Epidermal melanocyte (primary cell): Measurements from ENCODE around the gene FMN2.

Experiments
- DNase-seq: peaks from one replicate; pipeline ENCODE4 v3.0.0; 2011; ENCODE audit warnings: low spot score; ENCODE audit not compliant: insufficient read length

FMN2 gene

DNA sequence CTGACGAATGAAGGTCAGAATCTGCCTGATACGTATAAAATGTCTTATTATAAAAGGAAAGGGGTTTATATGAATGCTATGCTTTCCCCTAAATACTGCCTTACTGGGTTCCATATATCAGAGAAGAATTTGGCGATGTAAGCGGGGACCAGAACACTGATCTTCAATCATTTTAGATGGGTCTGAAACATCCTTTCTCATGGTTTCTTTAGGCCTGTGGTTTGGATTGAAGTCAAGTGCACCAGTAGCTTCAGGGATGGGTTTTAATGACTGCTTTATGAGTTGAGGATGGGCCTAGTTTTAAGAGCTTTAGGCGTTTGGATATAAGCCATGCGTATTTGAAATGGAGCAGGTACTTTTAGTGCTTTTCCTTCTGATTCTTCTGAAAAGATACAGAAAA, 6.9 kb downstream of the FMN2 start:
- DNase-seq, result no peak

DNA sequence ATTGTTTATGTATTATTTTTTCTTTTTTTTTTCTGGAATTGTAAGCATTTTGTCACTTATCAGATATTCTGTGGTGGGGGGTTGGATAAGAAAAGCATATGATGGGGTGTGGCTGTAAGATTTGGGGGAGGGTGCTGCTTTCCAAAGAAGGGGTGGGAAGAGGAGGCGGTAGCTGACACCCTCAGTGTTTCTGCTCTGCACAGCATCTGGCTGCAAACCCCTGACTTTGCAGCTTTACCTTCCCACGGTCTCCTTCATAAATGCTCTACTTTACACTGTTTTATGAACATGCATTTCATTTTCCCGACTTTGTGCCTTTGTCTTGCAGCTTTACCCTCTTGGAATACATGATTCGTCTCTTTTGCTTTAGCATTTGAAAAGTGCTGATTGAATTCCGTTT, 7.6 kb downstream of the FMN2 start:
- DNase-seq, result no peak

DNA sequence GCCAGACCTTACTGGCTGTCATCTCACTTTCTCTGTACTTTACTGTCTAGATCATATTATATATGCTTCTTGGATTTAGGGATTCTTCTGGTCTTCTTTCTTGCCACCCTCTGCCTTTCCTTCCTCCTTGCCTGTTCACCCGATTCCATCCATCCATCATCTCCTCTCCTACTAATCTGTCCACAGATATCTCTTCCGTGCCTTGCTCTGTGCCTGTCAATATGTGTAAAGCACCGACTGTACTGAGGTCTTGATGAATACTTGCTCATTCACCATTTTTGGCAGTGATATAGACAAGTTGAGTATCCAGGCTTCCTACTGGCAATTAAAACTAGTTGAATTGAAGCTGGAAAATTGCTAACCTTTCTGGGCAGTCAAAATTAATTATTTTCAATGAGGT, 8.1 kb downstream of the FMN2 start:
- no peak for DNase-seq

DNA sequence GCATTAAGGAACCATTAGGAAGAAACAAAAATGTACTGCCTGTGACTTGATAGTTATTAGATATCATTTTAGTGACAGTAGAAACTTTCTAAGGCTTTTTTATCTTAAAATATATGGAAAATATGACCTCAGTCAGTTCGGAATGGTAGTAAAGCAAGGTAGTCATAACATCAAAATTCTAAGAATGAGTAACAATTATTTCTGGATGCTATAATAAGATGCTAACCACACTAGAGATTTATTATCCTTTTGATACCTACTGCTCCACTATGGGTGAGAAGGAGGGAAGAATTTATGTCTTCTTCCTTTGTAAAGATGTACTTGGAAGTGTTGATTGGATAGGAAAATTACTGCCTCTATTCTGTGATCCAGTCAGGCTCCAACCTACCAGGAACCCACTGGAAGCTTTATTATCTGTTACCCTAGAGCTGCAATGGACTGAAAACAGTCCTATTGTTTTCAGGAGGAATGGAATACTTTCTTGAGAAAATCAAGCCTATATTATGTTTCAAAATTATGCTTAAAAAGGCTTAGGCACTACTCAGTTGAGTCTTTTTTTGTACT, 8.8 kb downstream of the FMN2 start:
- DNase-seq, result no peak

DNA sequence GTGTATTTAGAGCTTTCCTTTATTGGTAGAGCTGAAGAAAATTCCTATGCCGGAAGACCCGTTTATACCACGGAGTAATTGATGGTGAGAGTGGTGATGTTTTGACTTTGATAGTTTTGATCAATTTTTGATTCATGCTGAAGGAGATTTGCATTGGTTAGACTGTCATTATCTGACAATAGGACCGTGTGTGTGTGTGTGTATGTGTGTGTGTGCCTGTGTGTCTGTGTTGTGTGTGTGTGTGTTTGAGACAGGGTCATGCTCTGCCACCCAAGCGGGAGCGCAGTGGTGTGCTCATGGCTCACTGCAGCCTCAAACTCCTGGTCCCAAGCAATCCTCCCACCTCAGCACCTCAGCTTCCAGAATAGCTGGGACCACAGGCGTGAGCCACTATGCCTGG, 9.6 kb downstream of the FMN2 start:
- DNase-seq, result no peak

DNA sequence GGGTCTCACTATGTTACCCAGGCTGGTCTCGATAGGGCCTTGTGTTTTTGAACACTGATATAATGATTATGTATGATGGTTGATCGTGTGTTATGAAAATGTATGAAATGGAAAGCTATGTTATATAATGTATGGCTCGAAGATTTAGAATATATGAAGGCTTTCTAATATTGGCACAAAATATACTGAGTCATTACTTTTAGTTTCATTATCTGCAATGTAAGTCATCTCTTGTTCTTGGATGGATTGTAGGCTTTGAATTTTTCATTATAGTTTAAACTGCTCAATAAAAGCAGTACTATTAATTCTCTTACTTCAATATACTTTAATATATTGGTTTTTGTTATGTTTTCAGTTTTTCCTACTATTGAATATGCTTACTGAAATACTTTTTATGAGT, 10.1 kb downstream of the FMN2 start:
- no peak for DNase-seq

DNA sequence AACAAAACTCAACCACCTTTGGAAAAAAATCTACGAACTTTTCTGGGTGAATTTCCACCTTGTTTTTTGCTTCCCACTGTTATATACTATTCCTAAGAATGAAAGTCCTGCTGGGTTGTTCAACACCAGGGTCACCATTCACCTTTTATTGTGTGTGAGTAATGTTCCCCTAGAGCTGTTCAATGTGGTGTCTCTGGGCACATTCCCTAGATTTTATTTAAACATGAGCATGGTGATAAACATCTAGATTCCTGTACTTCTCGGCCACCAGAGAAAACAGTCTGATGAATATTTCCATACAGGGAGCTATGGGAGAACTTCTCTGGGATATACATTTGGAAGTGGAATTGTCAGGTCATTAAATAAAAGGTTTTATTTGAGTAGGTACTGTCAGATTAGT, 13.0 kb downstream of the FMN2 start:
- DNase-seq, result no peak

DNA sequence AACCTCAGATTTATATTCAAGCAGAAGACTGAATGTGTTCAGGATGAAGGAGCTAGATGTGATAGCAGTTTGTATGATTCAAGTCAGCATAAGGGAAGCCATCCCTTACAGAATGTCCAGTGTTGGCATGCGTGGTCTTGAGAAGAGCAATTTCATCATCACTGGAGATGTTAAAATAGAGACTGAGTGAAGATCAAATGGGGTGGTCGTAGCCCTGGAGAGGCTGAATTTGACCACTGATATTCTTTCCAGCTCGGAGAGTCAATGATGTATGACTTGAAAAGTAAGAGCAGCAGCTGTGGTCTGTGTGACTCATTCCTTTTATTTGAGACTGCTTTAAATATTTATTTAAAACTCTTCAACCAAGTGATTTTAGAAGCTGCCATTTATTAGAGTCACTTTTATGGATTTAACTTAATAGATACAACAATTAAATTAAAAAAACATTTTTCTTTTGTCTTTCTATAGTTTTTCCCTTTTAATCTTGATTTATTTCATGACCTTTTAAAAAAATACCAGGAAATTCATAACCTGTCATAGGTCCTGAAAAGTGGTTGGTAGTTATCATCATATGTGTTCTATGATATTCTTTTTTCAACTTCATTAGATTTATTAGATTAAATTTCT, 15.5 kb downstream of the FMN2 start:
- no peak for DNase-seq

DNA sequence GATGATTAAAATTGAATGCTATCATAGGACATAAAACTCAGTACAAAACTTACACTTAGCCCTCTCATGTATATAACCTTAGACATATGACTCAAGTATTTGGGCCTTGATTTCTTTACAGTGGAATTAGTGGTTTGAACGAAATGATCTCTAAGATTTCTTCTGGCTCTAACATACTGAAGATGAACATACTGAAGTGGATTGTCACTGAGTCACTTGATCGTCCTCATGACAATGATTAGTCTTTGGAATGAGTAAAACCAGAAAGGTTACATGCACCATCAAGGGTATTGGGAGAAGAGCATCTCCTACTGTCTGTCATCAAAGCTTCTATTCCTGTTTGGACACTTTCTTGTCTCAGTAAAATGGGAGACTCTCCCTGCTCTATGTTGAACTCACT, 17.4 kb downstream of the FMN2 start:
- DNase-seq, result no peak

DNA sequence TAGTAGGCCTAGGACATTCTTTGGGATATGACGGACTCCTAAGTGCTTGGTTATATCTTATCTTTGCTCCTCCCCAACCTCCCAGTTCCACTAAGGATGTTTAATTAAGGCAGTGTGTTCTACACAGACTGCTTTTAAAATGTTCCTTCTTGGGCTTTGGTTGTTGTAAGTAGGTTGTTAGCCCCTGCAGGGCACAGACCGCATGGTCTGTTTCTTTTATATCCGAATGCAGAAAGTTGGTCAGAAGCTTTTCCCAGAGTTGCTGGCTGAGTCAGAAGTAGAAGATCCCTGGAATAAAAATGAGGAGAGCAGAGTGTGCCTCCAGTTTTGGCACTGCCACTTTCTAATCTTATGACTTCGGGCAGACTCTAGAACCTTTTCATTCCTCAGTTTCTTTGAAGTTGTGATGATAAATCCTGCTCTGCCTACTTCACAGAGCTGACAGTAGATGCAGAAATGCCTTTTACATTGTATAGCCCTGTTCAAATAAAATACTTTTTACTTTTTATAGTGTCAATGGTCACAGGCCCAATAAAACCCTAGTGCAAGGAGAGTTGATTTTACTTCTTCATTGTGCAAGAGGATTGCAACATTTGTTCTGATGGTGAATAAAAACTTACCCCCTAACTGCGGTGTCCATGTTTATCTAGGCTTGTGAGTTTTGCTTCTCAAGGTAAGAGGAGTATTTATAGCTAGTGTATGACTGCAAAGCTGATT, 18.4 kb downstream of the FMN2 start:
- no peak for DNase-seq

DNA sequence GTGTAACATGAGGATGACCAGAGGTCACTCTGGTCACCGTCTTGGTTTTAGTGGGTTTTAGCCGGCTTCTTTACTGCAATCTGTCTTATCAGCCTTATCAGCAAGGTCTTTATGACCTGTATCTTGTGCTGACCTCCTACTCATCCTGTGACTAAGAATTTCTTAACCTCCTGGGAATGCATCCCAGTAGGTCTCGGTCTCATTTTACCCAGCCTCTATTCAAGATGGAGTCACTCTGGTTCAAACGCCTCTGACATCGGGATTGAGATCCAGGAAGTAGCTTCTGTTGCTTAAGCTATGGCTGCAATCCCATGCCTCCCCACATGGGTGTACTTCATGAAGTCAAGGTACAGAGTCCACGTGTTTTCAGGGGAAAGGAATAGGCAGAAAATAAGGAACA, 19.9 kb downstream of the FMN2 start:
- DNase-seq, result no peak

DNA sequence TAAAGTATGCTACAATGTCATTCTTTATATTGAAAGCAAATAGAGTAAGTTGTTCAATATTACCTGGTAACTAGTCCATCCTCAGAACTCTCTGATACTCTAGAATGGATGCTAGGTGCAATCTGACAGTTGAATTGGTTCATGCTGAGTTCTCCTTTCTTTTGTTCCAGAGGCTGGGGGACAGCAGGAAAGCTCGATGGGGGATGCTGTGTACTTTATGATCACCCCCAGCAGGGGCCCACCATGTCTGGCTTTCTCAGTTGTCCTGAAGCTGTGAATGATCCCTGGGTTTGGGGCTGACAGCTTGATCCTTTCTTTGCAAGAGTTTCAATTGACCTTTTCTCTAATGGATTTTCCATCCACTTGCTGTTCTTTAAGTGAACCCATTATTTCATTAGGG, 22.5 kb downstream of the FMN2 start:
- no peak for DNase-seq

DNA sequence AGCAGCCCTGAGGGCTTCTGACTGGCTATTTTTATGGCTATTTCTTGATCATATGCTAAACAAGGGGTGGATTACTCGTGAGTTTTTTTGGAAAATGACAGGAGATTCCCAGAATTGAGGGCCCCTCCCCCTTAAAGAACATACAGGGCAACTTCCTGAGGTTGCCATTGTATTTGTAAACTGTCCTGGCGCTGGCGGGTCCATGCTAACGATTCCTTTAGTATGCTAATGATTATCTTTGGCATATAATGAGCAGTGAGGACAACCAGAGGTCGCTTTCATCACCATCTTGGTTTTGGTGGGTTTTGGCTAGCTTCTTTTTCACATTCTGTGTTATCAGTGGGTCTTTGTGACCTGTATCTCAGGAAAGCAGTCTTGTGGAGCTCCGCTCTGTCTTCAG, 24.1 kb downstream of the FMN2 start:
- no peak for DNase-seq

DNA sequence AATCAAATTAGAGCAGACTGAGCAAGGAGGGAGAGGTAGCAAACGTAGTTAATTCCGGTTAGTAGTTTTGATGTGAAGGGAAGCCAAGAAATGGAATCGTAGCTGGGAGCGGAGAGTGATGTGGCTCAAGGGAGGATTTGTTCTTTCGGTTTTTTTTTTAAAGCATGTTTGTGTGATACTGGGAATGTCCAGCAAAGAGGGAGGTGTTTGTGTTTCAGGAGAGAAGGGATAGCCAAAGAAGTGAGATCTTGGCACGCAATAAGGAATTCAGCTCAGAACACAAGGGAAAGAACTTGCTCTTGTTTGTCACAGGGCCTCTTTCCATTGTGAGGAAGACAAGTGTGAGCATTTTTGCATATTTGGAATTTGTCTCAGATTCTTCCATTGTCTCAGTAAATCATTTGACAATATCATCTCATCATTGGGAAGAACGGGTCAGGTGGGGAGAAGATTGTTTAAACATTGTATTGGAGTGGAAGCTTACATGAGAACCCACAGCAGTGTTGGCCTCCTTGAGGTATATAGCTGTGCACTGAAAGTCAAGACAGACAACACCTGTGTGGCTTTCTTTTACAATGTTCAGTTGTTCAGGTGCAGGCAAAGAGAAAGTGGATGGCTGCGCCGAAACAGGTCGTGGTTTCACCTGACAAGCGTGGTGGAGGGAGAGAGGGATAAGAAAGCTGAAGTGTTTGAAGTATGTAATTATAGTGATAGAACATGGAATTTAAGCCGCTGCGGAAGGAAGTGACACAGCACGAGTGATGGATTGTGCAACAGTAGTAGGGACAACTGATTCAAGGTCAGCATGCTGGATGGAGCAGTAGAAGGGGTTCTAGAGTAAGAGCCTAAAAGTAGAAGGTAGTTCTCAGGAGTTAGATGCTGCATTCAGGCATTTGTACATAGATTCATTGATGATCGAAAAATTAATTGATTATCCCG, 25.4 kb downstream of the FMN2 start:
- no peak for DNase-seq

DNA sequence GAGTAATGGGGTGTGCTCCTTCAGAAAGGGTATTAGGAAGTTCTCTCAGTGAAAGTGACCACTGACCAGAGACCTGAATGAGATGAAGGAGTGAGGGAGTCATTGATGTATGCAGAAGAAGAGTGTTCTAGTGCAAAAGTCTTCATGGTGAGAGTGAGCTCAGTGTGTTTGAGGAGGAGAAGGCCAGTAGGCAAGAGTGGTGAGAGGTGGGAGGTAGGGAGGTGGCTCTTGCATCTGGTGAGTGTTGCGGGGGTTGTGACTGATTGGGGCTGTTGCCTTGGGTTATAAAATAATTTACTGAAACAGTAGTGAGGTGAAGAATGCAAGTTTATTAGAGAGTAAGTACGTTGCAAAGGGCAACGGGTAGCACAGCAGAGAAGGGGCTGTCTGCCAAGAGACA, 26.2 kb downstream of the FMN2 start:
- no peak for DNase-seq

DNA sequence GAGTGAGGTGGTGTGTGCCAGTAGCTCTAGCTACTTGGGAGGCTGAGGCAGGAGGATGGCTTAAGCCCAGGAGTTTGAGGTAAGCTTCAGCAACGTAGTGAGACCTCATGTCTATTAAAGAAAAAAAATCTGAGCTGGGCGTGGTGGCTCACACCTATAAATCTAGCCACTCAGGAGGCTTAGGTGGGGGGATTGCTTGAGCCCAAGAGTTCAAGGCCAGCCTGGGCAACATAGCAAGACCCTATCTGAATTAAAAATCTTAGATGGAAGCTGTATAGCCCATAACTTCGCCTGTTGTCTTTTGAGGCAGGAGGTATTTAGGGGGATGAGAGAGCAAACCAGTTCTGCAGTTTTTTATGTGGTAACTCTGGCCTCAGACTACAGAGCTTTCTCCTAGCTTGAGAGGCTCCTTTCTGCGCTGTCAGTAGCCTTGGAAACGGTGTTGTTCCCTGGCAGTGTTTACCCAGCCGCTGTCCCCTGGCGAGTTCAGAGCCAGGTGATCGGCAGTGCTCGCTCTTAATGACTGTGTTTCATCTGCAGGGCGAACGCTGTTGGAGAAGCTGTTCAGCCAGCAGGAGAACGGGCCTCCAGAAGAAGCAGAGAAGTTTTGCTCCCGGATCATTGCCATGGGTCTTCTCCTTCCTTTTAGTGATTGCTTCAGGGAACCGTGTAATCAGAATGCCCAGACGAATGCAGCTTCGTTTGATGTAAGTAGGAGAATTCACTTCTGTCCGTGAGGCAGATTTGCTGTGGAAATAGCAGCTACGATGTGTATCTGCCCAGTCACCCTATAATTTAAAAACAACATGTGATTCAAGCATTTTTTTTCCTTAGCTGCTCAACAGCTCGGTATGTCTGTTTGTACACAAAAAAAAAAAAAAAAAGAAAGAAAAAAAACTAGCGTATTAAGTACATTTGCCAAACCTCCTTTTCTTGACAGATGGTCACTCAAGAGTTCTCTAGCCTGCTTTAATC, 31.2 kb downstream of the FMN2 start:
- DNase-seq, result no peak

DNA sequence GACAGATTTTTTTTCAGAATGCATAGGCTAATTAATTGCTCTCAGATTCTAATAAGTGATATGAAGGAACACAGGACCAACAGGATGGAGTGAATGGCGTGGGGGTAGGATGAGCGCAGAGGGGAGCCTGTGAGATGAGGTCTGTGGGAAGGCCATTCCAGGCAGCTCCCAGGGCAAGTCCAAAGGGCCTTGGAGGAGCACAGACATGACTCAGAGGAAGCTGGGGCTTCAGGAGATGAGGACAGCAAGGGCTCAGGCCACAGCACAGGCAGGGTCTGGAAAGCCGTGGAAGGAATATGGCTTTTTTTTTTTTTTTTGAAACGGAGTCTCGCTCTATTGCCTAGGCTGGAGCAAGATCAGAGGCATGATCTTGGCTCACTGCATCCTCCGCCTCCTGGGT, 35.1 kb downstream of the FMN2 start:
- DNase-seq, result no peak

DNA sequence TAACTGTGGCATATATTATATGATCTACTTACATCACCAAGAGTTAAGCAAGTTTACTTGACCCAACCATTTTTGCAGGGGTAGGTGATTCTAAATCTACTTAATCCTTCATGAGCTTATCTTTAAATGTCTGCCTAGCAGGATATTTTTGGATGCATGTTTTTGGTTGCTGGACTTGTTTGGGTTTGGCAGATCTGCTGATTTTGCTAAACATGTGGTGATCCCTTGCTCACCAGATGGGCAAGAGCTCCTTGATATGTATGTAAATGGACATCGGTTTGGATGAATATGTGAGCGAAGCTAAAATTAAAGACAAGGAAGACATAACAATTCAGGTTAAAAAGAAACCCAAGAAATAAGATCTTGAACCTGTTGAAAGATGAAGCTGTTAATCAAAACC, 36.7 kb downstream of the FMN2 start:
- DNase-seq, result no peak

DNA sequence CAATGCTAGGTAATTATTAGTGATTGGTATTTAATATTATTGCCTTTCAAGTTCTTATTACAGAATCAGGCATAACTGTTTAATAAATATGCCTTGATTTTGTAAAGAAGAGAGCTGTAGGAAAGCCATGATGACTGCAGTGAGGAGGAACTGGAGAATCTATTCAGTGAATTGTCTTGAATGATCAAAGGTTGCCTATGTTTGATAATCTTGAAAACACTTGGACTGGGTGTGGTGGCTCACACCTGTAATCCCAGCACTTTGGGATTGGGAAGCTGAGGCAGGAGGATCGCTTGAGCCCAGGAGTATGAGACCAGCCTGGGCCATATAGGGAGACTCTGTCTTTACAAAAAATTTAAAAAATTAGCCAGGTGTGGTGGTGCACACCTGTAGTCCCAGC, 42.4 kb downstream of the FMN2 start:
- no peak for DNase-seq

DNA sequence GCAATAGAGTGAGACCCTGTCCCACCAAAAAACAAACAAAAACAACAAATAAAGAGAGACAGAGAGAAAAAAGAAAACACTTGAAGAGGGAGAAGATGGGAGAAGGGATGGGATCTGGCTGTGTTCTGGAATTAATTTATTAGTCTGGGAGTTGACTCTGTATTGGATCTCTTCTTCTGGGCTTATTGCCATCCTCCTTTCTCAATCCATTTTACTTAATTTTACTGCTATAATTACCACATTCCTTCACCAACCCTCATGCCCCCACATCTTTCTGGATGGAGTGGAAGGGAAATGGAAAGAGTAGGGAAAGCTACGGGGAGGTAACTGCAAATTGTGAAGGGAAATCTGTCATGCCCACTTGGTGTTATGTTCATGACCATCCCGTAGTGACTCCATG, 42.9 kb downstream of the FMN2 start:
- no peak for DNase-seq

DNA sequence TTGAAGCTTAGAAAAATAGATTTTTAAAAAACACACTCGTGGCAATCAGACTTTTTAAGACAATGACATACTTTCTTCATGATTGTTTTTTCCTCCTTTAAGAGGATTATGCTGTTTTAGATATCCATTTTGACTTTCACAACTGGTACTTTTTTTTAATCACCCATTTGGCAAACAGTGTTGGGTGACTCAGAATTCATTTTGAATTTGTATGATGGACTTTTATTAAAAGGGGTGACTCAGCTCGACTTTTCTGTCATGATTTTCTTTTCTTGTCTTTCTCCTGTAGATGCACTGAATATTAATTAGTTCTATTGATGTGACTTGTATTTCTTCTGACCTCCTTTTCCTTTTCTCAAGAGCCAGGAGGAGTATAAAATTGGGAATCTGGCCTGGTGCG, 44.7 kb downstream of the FMN2 start:
- no peak for DNase-seq
